ENCODE measurements around the gene C1GALT1. TPM values are rescaled to one million over a fixed set of nuclear protein-coding genes. Genes with fewer than 3 reads are reported as not detected.

Gene C1GALT1
- total RNA-seq, 1 experiment from 2014 or later: 52.2 TPM

GRCh38 chr7:7164591-7164990, 17.8 kb upstream of the C1GALT1 start:
- POLR2A ChIA-PET: no interaction called here
- H3K4me1 Mint-ChIP-seq (ENCODE audit: low read depth, unreplicated experiment): peaks cover 20% of the 10 kb centered on the region

GRCh38 chr7:7165372-7165771, 17.0 kb upstream of the C1GALT1 start:
- H3K9me3 ChIP-seq: peaks cover 5% of the 10 kb centered on the region; the same call in 1 of the 2 replicates
- no peak overlapping the region for H3K4me3 ChIP-seq (ENCODE audit: low read depth, low read length)
- Mint-ChIP-seq H3K27me3 (ENCODE audit: insufficient read depth, unreplicated experiment) (no peaks in the 10 kb centered on the region), H3K27ac (ENCODE audit: unreplicated experiment) (no peak overlapping the region), H3K4me1 (ENCODE audit: low read depth, unreplicated experiment) (peaks cover 16% of the 10 kb centered on the region), H3K9me3 (ENCODE audit: unreplicated experiment) (peaks cover 8% of the 10 kb centered on the region), H3K36me3 (ENCODE audit: insufficient read depth, unreplicated experiment) (no peaks in the 10 kb centered on the region), H3K4me3 (ENCODE audit: unreplicated experiment) (no peak overlapping the region)
- TF ChIP-seq CTCF (IDR thresholded peaks at IDR 0.05; ENCODE audit: insufficient read depth in 1 of 2, low read depth in 1 of 2, low read length in 1 of 2, severe bottlenecking in 1 of 2, unreplicated experiment in 1 of 2): no peak
- peaks cover under 1% of the 10 kb centered on the region; the same call in 1 of the 2 replicates for H3K4me1 ChIP-seq
- no peaks in the 10 kb centered on the region for H3K27me3 ChIP-seq (replicated peaks; ENCODE audit: control insufficient read depth, insufficient read depth, low read length)
- DNase-seq: no peak
- intact Hi-C loops (cut with micrococcal nuclease; ENCODE audit: unreplicated experiment): no loop called here
- BruUV-seq (replicated peaks): no TSS peak
- ChIA-PET POLR2A (no interaction called here), CTCF (no interaction called here)
- H3K36me3 ChIP-seq (ENCODE audit: control insufficient read depth, insufficient read depth, low read length): no peaks in the 10 kb centered on the region

More at GRCh38 chr7:7164591-7164990, 17.8 kb upstream of the C1GALT1 start:
- CTCF ChIA-PET: no interaction called here
- intact Hi-C loops (cut with micrococcal nuclease; ENCODE audit: unreplicated experiment): no loop called here
- no peak for DNase-seq
- TF ChIP-seq CTCF (IDR thresholded peaks at IDR 0.05; ENCODE audit: insufficient read depth in 1 of 2, low read depth in 1 of 2, low read length in 1 of 2, severe bottlenecking in 1 of 2, unreplicated experiment in 1 of 2): no peak
- no TSS peak for BruUV-seq (replicated peaks)
- Histone ChIP-seq H3K36me3 (ENCODE audit: control insufficient read depth, insufficient read depth, low read length) (no peaks in the 10 kb centered on the region), H3K4me3 (ENCODE audit: low read depth, low read length) (no peak overlapping the region), H3K27me3 (replicated peaks; ENCODE audit: control insufficient read depth, insufficient read depth, low read length) (no peaks in the 10 kb centered on the region), H3K9me3 (peaks cover 5% of the 10 kb centered on the region; the same call in 1 of the 2 replicates), H3K4me1 (peaks cover 3% of the 10 kb centered on the region; the same call in 1 of the 2 replicates)
- Mint-ChIP-seq H3K4me3 (ENCODE audit: unreplicated experiment) (no peak overlapping the region), H3K27me3 (ENCODE audit: insufficient read depth, unreplicated experiment) (no peaks in the 10 kb centered on the region), H3K36me3 (ENCODE audit: insufficient read depth, unreplicated experiment) (no peaks in the 10 kb centered on the region), H3K27ac (ENCODE audit: unreplicated experiment) (no peak overlapping the region), H3K9me3 (ENCODE audit: unreplicated experiment) (peaks cover under 1% of the 10 kb centered on the region)

GRCh38 chr7:7166318-7166717, 16.0 kb upstream of the C1GALT1 start:
- H3K36me3 ChIP-seq (ENCODE audit: control insufficient read depth, insufficient read depth, low read length): no peaks in the 10 kb centered on the region
- Mint-ChIP-seq H3K36me3 (ENCODE audit: insufficient read depth, unreplicated experiment) (no peaks in the 10 kb centered on the region), H3K9me3 (ENCODE audit: unreplicated experiment) (peaks cover 16% of the 10 kb centered on the region), H3K4me3 (ENCODE audit: unreplicated experiment) (no peak overlapping the region), H3K27me3 (ENCODE audit: insufficient read depth, unreplicated experiment) (no peaks in the 10 kb centered on the region), H3K27ac (ENCODE audit: unreplicated experiment) (no peak overlapping the region), H3K4me1 (ENCODE audit: low read depth, unreplicated experiment) (peaks cover 10% of the 10 kb centered on the region)
- H3K4me1 ChIP-seq: no peaks in the 10 kb centered on the region
- peaks cover 5% of the 10 kb centered on the region; the same call in 1 of the 2 replicates for H3K9me3 ChIP-seq
- DNase-seq: no peak
- intact Hi-C loops (cut with micrococcal nuclease; ENCODE audit: unreplicated experiment): no loop called here
- ChIA-PET POLR2A (no interaction called here), CTCF (no interaction called here)
- TF ChIP-seq CTCF (IDR thresholded peaks at IDR 0.05; ENCODE audit: insufficient read depth in 1 of 2, low read depth in 1 of 2, low read length in 1 of 2, severe bottlenecking in 1 of 2, unreplicated experiment in 1 of 2): no peak
- no TSS peak for BruUV-seq (replicated peaks)
- H3K27me3 ChIP-seq (replicated peaks; ENCODE audit: control insufficient read depth, insufficient read depth, low read length): no peaks in the 10 kb centered on the region
- H3K4me3 ChIP-seq (ENCODE audit: low read depth, low read length): no peak overlapping the region

Data from Caco-2 (cell line).